PC-9 (cell line): ENCODE measurements around the gene TCN1. TPM values are rescaled to one million over a fixed set of nuclear protein-coding genes. Genes with fewer than 3 reads are reported as not detected.
A peak's percentile ranks its signal among the peaks of the same experiment; 100 is the strongest.

Experiments
- BruUV-seq: library from RNA; stranded (reverse); fragments of 400-500 nt; replicated peaks from 2 replicates; lab custom pipeline; 2021; lab: Mats Ljungman, UMichigan
- CTCF ChIA-PET: fragments of 300-600 bp; sonication (Branson Sonifier 250); formaldehyde crosslinking; loops from one replicate; lab custom pipeline; 2022; ENCODE audit warnings: antibody characterized with exemption; lab: Charles Lee
- POLR2A ChIA-PET: fragments of 300-600 bp; sonication (Branson Sonifier 250); formaldehyde crosslinking; loops from one replicate; lab custom pipeline; 2022; ENCODE audit warnings: antibody characterized with exemption; ENCODE audit not compliant: unreplicated experiment; lab: Charles Lee
- DNase-seq, 2 experiments: peaks; one replicate each; pipeline versions ENCODE4 v3.0.0 to v3.0.0-alpha.2; 2015 to 2022; ENCODE audit warnings: mixed read lengths in 1 of 2
- H2AFZ ChIP-seq: fragments of 200-600 bp; sonication (generic); 2 replicates; pipeline ENCODE4 v1.8.1; 2017; ENCODE audit warnings: antibody characterized with exemption
- H3F3A ChIP-seq: fragments of 200-600 bp; sonication (generic); 2 replicates; pipeline ENCODE4 v1.8.1; 2017; ENCODE audit warnings: antibody characterized with exemption, mild to moderate bottlenecking, low read depth; ENCODE audit not compliant: insufficient read depth
- H3K27ac ChIP-seq: fragments of 200-600 bp; sonication (generic); 2 replicates; pipeline ENCODE4 v1.6.1; 2016; ENCODE audit warnings: mixed run types
- H3K27me3 ChIP-seq: fragments of 200-600 bp; sonication (generic); 2 replicates; pipeline ENCODE4 v1.6.1; 2016; ENCODE audit warnings: low read depth, mixed run types; ENCODE audit not compliant: insufficient read depth
- H3K36me3 ChIP-seq: fragments of 200-600 bp; sonication (generic); 2 replicates; pipeline ENCODE4 v1.6.1; 2016; ENCODE audit warnings: low read depth, mixed run types
- H3K4me1 ChIP-seq: fragments of 200-600 bp; sonication (generic); replicated peaks from 2 replicates; pipeline ENCODE4 v1.6.1; 2016; ENCODE audit warnings: mixed run types; ENCODE audit not compliant: insufficient read depth
- H3K4me2 ChIP-seq: fragments of 200-600 bp; sonication (generic); 2 replicates; pipeline ENCODE4 v1.6.1; 2017; ENCODE audit warnings: mixed run types
- H3K4me3 ChIP-seq: fragments of 200-600 bp; sonication (generic); 2 replicates; pipeline ENCODE4 v1.6.1; 2016; ENCODE audit warnings: mixed run types
- H3K79me2 ChIP-seq: fragments of 200-600 bp; sonication (generic); 2 replicates; pipeline ENCODE4 v1.6.1; 2017; ENCODE audit warnings: low read depth, mixed run types
- H3K9me2 ChIP-seq: fragments of 200-600 bp; sonication (generic); 2 replicates; pipeline ENCODE4 v1.8.1; 2017; ENCODE audit warnings: mild to moderate bottlenecking; ENCODE audit not compliant: insufficient read depth
- H3K9me3 ChIP-seq: fragments of 200-600 bp; sonication (generic); 2 replicates; pipeline ENCODE4 v1.8.1; 2016; ENCODE audit warnings: low read depth; ENCODE audit not compliant: insufficient read depth
- H4K20me1 ChIP-seq: fragments of 200-600 bp; sonication (generic); 2 replicates; pipeline ENCODE4 v1.8.1; 2017; ENCODE audit not compliant: insufficient read depth
- EZH2 ChIP-seq: fragments of 200-600 bp; sonication (generic); IDR thresholded peaks from 2 replicates; pipeline ENCODE4 v1.8.0; 2017; ENCODE audit warnings: antibody characterized with exemption, low read depth
- intact Hi-C: fragments of 100-400 bp; cut with micrococcal nuclease; formaldehyde crosslinking; loops from one replicate; pipeline ENCODE4 v1.10.0; 2022; ENCODE audit not compliant: unreplicated experiment
- total RNA-seq: library from RNA; stranded (reverse); gene quantifications from 2 replicates; pipeline ENCODE4 v1.2.3, GENCODE V29; 2021
- TF ChIP-seq, protein P1 (sequence below): fragments of 200-600 bp; sonication (generic); conservative IDR thresholded peaks from 2 replicates; pipeline ENCODE4 v1.6.1; 2017; ENCODE audit warnings: mixed run types, antibody characterized with exemption, mild to moderate bottlenecking, moderate library complexity

TCN1 gene
- total RNA-seq, 1 experiment from 2014 or later, result 1.4 TPM

DNA sequence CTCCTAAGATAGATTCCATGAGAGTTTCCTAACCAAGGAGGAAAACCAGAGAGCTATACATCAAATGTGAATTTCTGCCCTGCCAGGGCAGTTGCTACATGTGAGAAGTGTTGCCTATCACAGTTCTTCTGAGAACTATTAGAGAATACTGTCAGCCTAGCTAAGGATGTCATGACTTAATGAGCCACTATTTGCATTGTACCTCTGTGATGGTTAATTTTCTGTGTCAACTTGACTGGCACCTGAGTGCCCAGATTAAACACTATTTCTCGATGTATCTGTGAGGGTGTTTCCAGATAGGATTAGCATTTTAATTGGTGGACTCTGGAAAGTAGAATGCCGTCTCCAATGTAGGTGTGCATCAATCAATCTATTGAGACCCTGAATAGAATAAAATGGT is 1.7 kb upstream of the TCN1 start:
- TF ChIP-seq EZH2, result no peak
- TF ChIP-seq, protein P1, sequence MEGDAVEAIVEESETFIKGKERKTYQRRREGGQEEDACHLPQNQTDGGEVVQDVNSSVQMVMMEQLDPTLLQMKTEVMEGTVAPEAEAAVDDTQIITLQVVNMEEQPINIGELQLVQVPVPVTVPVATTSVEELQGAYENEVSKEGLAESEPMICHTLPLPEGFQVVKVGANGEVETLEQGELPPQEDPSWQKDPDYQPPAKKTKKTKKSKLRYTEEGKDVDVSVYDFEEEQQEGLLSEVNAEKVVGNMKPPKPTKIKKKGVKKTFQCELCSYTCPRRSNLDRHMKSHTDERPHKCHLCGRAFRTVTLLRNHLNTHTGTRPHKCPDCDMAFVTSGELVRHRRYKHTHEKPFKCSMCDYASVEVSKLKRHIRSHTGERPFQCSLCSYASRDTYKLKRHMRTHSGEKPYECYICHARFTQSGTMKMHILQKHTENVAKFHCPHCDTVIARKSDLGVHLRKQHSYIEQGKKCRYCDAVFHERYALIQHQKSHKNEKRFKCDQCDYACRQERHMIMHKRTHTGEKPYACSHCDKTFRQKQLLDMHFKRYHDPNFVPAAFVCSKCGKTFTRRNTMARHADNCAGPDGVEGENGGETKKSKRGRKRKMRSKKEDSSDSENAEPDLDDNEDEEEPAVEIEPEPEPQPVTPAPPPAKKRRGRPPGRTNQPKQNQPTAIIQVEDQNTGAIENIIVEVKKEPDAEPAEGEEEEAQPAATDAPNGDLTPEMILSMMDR, result no peak
- intact Hi-C loops, result no loop called here
- CTCF ChIA-PET, result no interaction called here

DNA sequence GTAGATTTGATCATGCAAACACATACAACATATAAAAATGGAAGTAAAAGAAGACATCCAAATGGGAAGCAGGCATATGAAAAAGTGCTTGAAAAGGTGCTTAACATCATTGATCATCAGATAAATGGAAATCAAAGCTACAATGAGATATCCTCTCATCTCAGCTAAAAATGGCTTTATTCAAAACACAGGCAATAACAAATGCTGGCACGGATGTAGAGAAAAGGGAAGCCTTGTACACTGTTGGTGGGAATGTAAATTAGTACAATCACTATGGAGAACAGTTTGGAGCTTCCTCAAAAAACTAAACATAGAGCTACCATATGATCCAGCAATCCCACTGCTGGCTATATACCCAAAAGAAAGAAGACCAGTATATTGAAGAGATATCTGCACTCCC is 549 bp upstream of the TCN1 start:
- DNase-seq, result no peak
- Histone ChIP-seq H3K9me3 (no peaks in the 10 kb centered on the region; the same call in 1 of the 2 replicates), H3K9me2 (no peaks in the 10 kb centered on the region), H4K20me1 (no peaks in the 10 kb centered on the region), H3K4me1 (peaks cover 20% of the 10 kb centered on the region), H3K36me3 (no peaks in the 10 kb centered on the region), H3K79me2 (no peaks in the 10 kb centered on the region), H3K4me3 (no peak overlapping the region), H3K27ac (no peak overlapping the region), H3K4me2 (no peak overlapping the region), H3F3A (peaks cover 11% of the 10 kb centered on the region; the same call in 1 of the 2 replicates), H3K27me3 (no peaks in the 10 kb centered on the region), H2AFZ (no peak overlapping the region)
- ChIA-PET CTCF (no interaction called here), POLR2A (interaction anchor here (0.7 kb wide), 1 partner anchor 1490 kb away, joined by 6 read pairs; no protein-coding TSS in a partner anchor)
- intact Hi-C loops, result no loop called here
- no TSS peak for BruUV-seq
- no peak for TF ChIP-seq EZH2
- TF ChIP-seq, protein P1, result no peak

More for the DNA sequence above, 1.7 kb upstream of the TCN1 start:
- no peaks in the 10 kb centered on the region for H3K9me2 ChIP-seq
- DNase-seq, result no peak
- no peak overlapping the region for H2AFZ ChIP-seq
- H4K20me1 ChIP-seq, result no peaks in the 10 kb centered on the region
- no peaks in the 10 kb centered on the region; the same call in 1 of the 2 replicates for H3K9me3 ChIP-seq
- no peaks in the 10 kb centered on the region for H3K27me3 ChIP-seq
- H3K79me2 ChIP-seq, result no peaks in the 10 kb centered on the region
- POLR2A ChIA-PET, result interaction anchor here (0.6 kb wide), 1 partner anchor 17 kb away, joined by 3 read pairs; no protein-coding TSS in a partner anchor
- H3F3A ChIP-seq, result peaks cover 11% of the 10 kb centered on the region; the same call in 1 of the 2 replicates
- no peak overlapping the region for H3K27ac ChIP-seq
- H3K4me1 ChIP-seq, result peaks cover 20% of the 10 kb centered on the region
- no TSS peak for BruUV-seq
- H3K36me3 ChIP-seq, result no peaks in the 10 kb centered on the region
- no peak overlapping the region for H3K4me2 ChIP-seq
- no peak overlapping the region for H3K4me3 ChIP-seq

DNA sequence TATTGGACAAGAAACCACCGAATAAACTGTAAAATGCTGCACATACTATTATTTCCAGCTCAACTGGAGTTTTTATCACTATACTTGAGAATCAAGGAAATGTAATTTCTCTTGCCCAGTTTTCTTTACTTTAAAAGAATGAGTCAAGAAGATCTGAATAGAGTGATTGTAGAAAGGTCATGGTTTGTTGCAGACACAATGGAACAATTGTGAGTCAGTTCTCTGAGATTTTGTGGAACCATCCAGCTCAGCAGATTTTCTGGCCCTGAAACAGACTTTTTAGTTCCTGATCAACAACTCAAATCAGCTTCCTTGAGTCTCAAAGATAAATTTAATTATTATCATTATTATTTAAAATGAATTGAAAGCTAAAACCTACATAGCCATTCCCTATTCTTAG is 1.3 kb downstream of the TCN1 start:
- no peak for TF ChIP-seq EZH2
- TF ChIP-seq, protein P1, result no peak
- no TSS peak for BruUV-seq
- intact Hi-C loops, result no loop called here
- ChIA-PET CTCF (interaction anchor here (1.2 kb wide), 1 partner anchor 54 kb away, joined by 4 read pairs; no protein-coding TSS in a partner anchor), POLR2A (no interaction called here)
- Histone ChIP-seq H3K4me3 (no peak overlapping the region), H3K9me2 (no peaks in the 10 kb centered on the region), H2AFZ (peak overlapping the region; percentile 30; the same call in 1 of the 2 replicates), H3F3A (peaks cover 11% of the 10 kb centered on the region; the same call in 1 of the 2 replicates), H3K4me1 (peaks cover 20% of the 10 kb centered on the region), H3K36me3 (no peaks in the 10 kb centered on the region), H3K79me2 (no peaks in the 10 kb centered on the region), H3K27ac (peak overlapping the region; percentile 27; the same call in 1 of the 2 replicates), H3K4me2 (no peak overlapping the region), H4K20me1 (no peaks in the 10 kb centered on the region), H3K27me3 (no peaks in the 10 kb centered on the region), H3K9me3 (no peaks in the 10 kb centered on the region)
- DNase-seq, result peak; percentile 4 to 47
